DMS79 (cell line): ENCODE data around the gene WRAP73.

Experiments used
- DNase-seq: peaks from one replicate; lab custom pipeline; 2025; lab: John Stamatoyannopoulos, UW

WRAP73 gene

GRCh38 chr1:3649342-3650247, at the start of gene WRAP73:
Gene WRAP73, minus strand, starts transcription at chr1:3650103. Its CDS starts 104 bp downstream, at chr1:3649999.
- peak; percentile 93 for DNase-seq

- no peak for DNase-seq
Observed at GRCh38 chr1:3699596-3699995, 49.7 kb upstream of the WRAP73 start.

GRCh38 chr1:3698660-3699408, 48.9 kb upstream of the WRAP73 start:
- peak; percentile 25 for DNase-seq

GRCh38 chr1:3697810-3698209, 47.9 kb upstream of the WRAP73 start:
- DNase-seq = peak; percentile 92

- DNase-seq = no peak
Observed at GRCh38 chr1:3697104-3697503, 47.2 kb upstream of the WRAP73 start.

- DNase-seq = no peak
Observed at GRCh38 chr1:3696689-3697088, 46.8 kb upstream of the WRAP73 start.

- no peak for DNase-seq
Observed at GRCh38 chr1:3695326-3696217, 45.7 kb upstream of the WRAP73 start.

GRCh38 chr1:3693321-3693720, 43.4 kb upstream of the WRAP73 start:
- DNase-seq = no peak

GRCh38 chr1:3692598-3692997, 42.7 kb upstream of the WRAP73 start:
- DNase-seq = peak; percentile 82

GRCh38 chr1:3691421-3692204, 41.7 kb upstream of the WRAP73 start:
- DNase-seq = peak; percentile 37

- DNase-seq = peak; percentile 86
Observed at GRCh38 chr1:3690282-3691065, 40.6 kb upstream of the WRAP73 start.

GRCh38 chr1:3689138-3689750, 39.3 kb upstream of the WRAP73 start:
- DNase-seq = no peak

- DNase-seq = no peak
Observed at GRCh38 chr1:3688356-3689137, 38.6 kb upstream of the WRAP73 start.

GRCh38 chr1:3687504-3687903, 37.6 kb upstream of the WRAP73 start:
- DNase-seq = no peak

GRCh38 chr1:3685906-3686305, 36.0 kb upstream of the WRAP73 start:
- no peak for DNase-seq

GRCh38 chr1:3685222-3685621, 35.3 kb upstream of the WRAP73 start:
- DNase-seq = no peak

GRCh38 chr1:3683992-3684391, 34.1 kb upstream of the WRAP73 start:
- no peak for DNase-seq

- no peak for DNase-seq
Observed at GRCh38 chr1:3683197-3683596, 33.3 kb upstream of the WRAP73 start.
